Tracheal epithelial cell (primary cell): Measurements from ENCODE around the gene PCDHGA7. TPM values are rescaled to one million over a fixed set of nuclear protein-coding genes. Genes with fewer than 3 reads are reported as not detected.

Source experiments
- total RNA-seq: library from RNA; depleted of rRNA; stranded (reverse); fragments of >200 nt; gene quantifications from 2 replicates; pipeline ENCODE4 v1.2.1, GENCODE V29; 2014

PCDHGA7 gene
- total RNA-seq, 1 donor from 2014 or later: 0.21 TPM

DNA sequence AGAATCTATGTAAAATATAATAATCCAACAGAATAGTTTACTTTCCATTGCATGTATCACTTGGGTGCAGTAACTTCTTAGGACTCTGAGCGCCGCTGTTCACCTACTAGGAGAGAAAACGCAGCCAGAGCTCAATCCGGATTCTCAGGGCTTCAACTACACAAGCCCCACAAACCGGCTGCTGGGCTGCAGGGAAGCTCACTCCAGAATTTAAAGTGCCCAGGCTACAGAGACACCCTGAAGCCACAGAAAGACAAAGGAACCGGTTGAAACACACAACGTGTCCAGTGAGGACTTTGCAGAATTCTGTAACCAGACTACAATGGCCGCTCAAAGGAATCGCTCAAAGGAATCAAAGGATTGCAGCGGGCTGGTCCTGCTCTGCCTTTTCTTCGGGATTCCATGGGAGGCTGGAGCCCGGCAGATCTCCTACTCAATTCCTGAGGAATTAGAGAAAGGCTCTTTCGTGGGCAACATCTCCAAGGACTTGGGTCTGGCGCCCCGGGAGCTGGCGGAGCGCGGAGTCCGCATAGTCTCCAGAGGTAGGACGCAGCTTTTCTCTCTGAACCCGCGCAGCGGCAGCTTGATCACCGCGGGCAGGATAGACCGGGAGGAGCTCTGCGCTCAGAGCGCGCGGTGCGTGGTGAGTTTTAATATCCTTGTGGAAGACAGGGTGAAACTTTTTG is 30.5 kb downstream of the PCDHGA7 start, which contains the start of gene PCDHGA10:
TSS of gene PCDHGA10 (plus strand) at position 134 of the 686 bp plus-strand sequence. CDS start at position 323, 189 bp downstream.

GRCh38 chr5:141417494-141418172 is 35.1 kb downstream of the PCDHGA7 start, which contains the start of gene PCDHGB7:
TSS of gene PCDHGB7 (plus strand) at chr5:141417677. CDS start at chr5:141417860, 183 bp downstream.

DNA sequence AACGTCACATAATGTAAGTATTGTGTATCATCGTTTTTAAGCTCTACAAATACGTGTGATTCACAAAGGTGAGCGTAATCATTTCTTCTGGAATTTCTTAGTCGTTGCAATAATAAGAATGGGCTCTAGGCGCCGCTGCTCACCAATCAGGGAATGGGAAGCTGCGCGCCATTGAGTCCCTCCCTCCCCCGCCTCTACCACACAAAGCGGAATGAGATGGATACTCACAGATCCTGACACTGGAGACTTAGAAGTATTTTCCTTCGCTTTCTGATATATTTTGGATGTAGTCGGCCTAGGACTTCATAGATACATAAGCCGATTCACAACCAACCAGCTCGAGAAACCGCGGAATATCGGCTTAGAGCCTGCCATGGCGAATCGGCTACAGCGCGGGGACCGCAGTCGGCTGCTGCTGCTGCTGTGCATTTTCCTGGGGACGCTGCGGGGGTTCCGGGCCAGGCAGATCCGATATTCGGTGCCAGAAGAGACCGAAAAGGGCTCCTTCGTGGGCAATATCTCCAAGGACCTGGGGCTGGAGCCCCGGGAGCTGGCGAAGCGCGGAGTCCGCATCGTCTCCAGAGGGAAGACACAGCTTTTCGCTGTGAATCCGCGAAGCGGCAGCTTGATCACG is 38.4 kb downstream of the PCDHGA7 start, which contains the start of gene PCDHGA11:
TSS of gene PCDHGA11 (plus strand) at position 197 of the 634 bp plus-strand sequence. CDS start at position 374, 177 bp downstream.

GRCh38 chr5:141430332-141431113 is 48.0 kb downstream of the PCDHGA7 start, which contains the start of gene PCDHGA12:
TSS of gene PCDHGA12 (plus strand) at chr5:141430507. CDS start at chr5:141430760, 253 bp downstream.

Other genes starting within 250 kb of the PCDHGA7 start
- gene PCDHB5, start 247.5 kb upstream of the PCDHGA7 start, total RNA-seq: 0.24 and 0.64 TPM in 2 replicates
- not detected in 2 replicates for gene PCDHB6, start 232.7 kb upstream of the PCDHGA7 start, total RNA-seq
- gene PCDHB7, start 210.1 kb upstream of the PCDHGA7 start, total RNA-seq: under 0.01 TPM in 1 of 2 replicates, not detected in the other
- gene PCDHB8, start 205.0 kb upstream of the PCDHGA7 start, total RNA-seq: under 0.01 TPM in 2 replicates
- gene PCDHB16, start 200.4 kb upstream of the PCDHGA7 start, total RNA-seq: under 0.01 TPM in 1 of 2 replicates, not detected in the other
- gene PCDHB9, start 195.6 kb upstream of the PCDHGA7 start, total RNA-seq: under 0.01 TPM in 1 of 2 replicates, not detected in the other
- gene PCDHB10, start 190.4 kb upstream of the PCDHGA7 start, total RNA-seq: under 0.01 and 0.21 TPM in 2 replicates
- 0.24 and 0.43 TPM in 2 replicates for gene PCDHB11, start 183.1 kb upstream of the PCDHGA7 start, total RNA-seq
- gene PCDHB12, start 174.0 kb upstream of the PCDHGA7 start, total RNA-seq: under 0.01 TPM in 1 of 2 replicates, not detected in the other
- 0.24 TPM in 1 of 2 replicates, not detected in the other for gene PCDHB13, start 168.8 kb upstream of the PCDHGA7 start, total RNA-seq
- 0.24 and 0.43 TPM in 2 replicates for gene PCDHB14, start 159.4 kb upstream of the PCDHGA7 start, total RNA-seq
- 0.21 and 0.24 TPM in 2 replicates for gene PCDHB15, start 137.3 kb upstream of the PCDHGA7 start, total RNA-seq
- gene SLC25A2, start 78.7 kb upstream of the PCDHGA7 start, total RNA-seq: not detected in 2 replicates
- 30.1 and 32.8 TPM in 2 replicates for gene TAF7, start 62.0 kb upstream of the PCDHGA7 start, total RNA-seq
- under 0.01 TPM in 1 of 2 replicates, not detected in the other for gene PCDHGA1, start 52.2 kb upstream of the PCDHGA7 start, total RNA-seq
- 0.21 and 0.48 TPM in 2 replicates for gene PCDHGA2, start 44.0 kb upstream of the PCDHGA7 start, total RNA-seq
- gene PCDHGA3, start 38.9 kb upstream of the PCDHGA7 start, total RNA-seq: under 0.01 and 0.21 TPM in 2 replicates
- gene PCDHGB1, start 32.6 kb upstream of the PCDHGA7 start, total RNA-seq: 0.21 and 0.24 TPM in 2 replicates
- gene PCDHGA4, start 27.7 kb upstream of the PCDHGA7 start, total RNA-seq: 0.24 TPM in 1 of 2 replicates, not detected in the other
- gene PCDHGB2, start 22.7 kb upstream of the PCDHGA7 start, total RNA-seq: under 0.01 TPM in 1 of 2 replicates, not detected in the other
- gene PCDHGA5, start 18.6 kb upstream of the PCDHGA7 start, total RNA-seq: 0.24 TPM in 1 of 2 replicates, not detected in the other
- 0.24 and 0.43 TPM in 2 replicates for gene PCDHGB3, start 12.5 kb upstream of the PCDHGA7 start, total RNA-seq
- under 0.01 and 0.24 TPM in 2 replicates for gene PCDHGA6, start 8.9 kb upstream of the PCDHGA7 start, total RNA-seq
- 0.64 and 5.3 TPM in 2 replicates for gene PCDHGB4, start 5.0 kb downstream of the PCDHGA7 start, total RNA-seq
- 0.21 and 0.48 TPM in 2 replicates for gene PCDHGA8, start 9.9 kb downstream of the PCDHGA7 start, total RNA-seq
- gene PCDHGB5, start 15.2 kb downstream of the PCDHGA7 start, total RNA-seq: 2.6 and 4.6 TPM in 2 replicates
- 0.72 and 0.85 TPM in 2 replicates for gene PCDHGA9, start 20.0 kb downstream of the PCDHGA7 start, total RNA-seq
- gene PCDHGB6, start 25.3 kb downstream of the PCDHGA7 start, total RNA-seq: 0.48 and 0.64 TPM in 2 replicates
- gene PCDHGA10, start 30.2 kb downstream of the PCDHGA7 start, total RNA-seq: 2.2 and 4.3 TPM in 2 replicates
- gene PCDHGB7, start 34.9 kb downstream of the PCDHGA7 start, total RNA-seq: 1.1 and 3.4 TPM in 2 replicates
- gene PCDHGA11, start 38.3 kb downstream of the PCDHGA7 start, total RNA-seq: 2.2 and 2.6 TPM in 2 replicates
- 1.7 and 3.9 TPM in 2 replicates for gene PCDHGA12, start 47.8 kb downstream of the PCDHGA7 start, total RNA-seq
- gene PCDHGC3, start 93.2 kb downstream of the PCDHGA7 start, total RNA-seq: 20.0 and 20.2 TPM in 2 replicates
- under 0.01 and 0.48 TPM in 2 replicates for gene PCDHGC4, start 102.3 kb downstream of the PCDHGA7 start, total RNA-seq
- 0.21 and 1.2 TPM in 2 replicates for gene PCDHGC5, start 106.3 kb downstream of the PCDHGA7 start, total RNA-seq
- 66.9 and 83.6 TPM in 2 replicates for gene DIAPH1, start 236.3 kb downstream of the PCDHGA7 start, total RNA-seq